GM12872 (cell line): ENCODE measurements around the gene DHDH.

Experiments used
- CTCF ChIP-seq: IDR thresholded peaks from 3 replicates; pipeline ENCODE4 v1.5.1; 2011; ENCODE audit warnings: low read depth, mild to moderate bottlenecking, low read length, moderate library complexity; ENCODE audit not compliant: insufficient read depth

The DHDH gene

GRCh38 chr19:48933382-48933932, at the start of gene DHDH:
Gene DHDH (plus strand): TSS chr19:48933699. CDS start chr19:48933722, 23 bp downstream.
- TF ChIP-seq CTCF, result no peak

GRCh38 chr19:48883726-48884125, 49.8 kb upstream of the DHDH start:
- no peak for TF ChIP-seq CTCF

- TF ChIP-seq CTCF, result no peak
Observed at GRCh38 chr19:48887861-48888612, 45.5 kb upstream of the DHDH start.

- no peak for TF ChIP-seq CTCF
Observed at GRCh38 chr19:48890551-48890950, 42.9 kb upstream of the DHDH start.

- TF ChIP-seq CTCF, result no peak
Observed at GRCh38 chr19:48895226-48895625, 38.3 kb upstream of the DHDH start.

- TF ChIP-seq CTCF, result no peak
Observed at GRCh38 chr19:48896191-48896720, 37.2 kb upstream of the DHDH start.

GRCh38 chr19:48897181-48897580, 36.3 kb upstream of the DHDH start:
- TF ChIP-seq CTCF, result no peak
